ENCODE results near the gene HTR4.

DNA sequence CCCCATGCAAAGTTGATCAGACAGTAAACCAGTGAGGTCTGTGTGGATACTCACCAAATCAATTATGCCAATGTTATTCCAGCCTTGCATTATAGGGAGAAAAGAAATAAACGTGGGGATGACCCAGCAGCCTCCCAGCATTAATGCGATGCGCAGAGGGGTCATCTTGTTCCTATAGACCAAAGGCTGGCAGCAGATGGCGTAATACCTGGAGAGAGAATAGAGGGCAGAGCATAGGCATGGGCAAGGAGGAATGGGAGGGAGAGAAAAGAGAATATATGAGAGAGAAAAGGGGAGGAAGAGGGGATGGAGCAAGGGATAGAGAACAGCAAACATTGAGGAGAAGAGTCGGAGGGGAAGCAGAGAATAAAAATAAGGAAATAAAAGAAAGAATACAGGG, 131.2 kb downstream of the HTR4 start:
- TF ChIP-seq, protein P1, sequence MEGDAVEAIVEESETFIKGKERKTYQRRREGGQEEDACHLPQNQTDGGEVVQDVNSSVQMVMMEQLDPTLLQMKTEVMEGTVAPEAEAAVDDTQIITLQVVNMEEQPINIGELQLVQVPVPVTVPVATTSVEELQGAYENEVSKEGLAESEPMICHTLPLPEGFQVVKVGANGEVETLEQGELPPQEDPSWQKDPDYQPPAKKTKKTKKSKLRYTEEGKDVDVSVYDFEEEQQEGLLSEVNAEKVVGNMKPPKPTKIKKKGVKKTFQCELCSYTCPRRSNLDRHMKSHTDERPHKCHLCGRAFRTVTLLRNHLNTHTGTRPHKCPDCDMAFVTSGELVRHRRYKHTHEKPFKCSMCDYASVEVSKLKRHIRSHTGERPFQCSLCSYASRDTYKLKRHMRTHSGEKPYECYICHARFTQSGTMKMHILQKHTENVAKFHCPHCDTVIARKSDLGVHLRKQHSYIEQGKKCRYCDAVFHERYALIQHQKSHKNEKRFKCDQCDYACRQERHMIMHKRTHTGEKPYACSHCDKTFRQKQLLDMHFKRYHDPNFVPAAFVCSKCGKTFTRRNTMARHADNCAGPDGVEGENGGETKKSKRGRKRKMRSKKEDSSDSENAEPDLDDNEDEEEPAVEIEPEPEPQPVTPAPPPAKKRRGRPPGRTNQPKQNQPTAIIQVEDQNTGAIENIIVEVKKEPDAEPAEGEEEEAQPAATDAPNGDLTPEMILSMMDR (IDR thresholded peaks at IDR 0.05; ENCODE audit: low read depth, low read length) = no peak
- TF ChIP-seq EZH2phosphoT487 (IDR thresholded peaks at IDR 0.05; ENCODE audit: low read depth) = no peak
